NCI-H82 (cell line): ENCODE measurements around the gene GALNT2.
A peak's percentile ranks its signal among the peaks of the same experiment; 100 is the strongest.

Experiments used
- DNase-seq: peaks from one replicate; lab custom pipeline; 2025; lab: John Stamatoyannopoulos, UW

The GALNT2 gene

GRCh38 chr1:230186874-230187273 is 119.8 kb downstream of the GALNT2 start:
- no peak for DNase-seq

GRCh38 chr1:230187290-230187689 is 120.3 kb downstream of the GALNT2 start:
- DNase-seq, result no peak

- DNase-seq, result no peak
Measured at GRCh38 chr1:230188826-230189225, 121.8 kb downstream of the GALNT2 start.

GRCh38 chr1:230189341-230189740 is 122.3 kb downstream of the GALNT2 start:
- no peak for DNase-seq

GRCh38 chr1:230189824-230190223 is 122.8 kb downstream of the GALNT2 start:
- DNase-seq, result no peak

- no peak for DNase-seq
Measured at GRCh38 chr1:230191079-230191804, 124.2 kb downstream of the GALNT2 start.

- DNase-seq, result no peak
Measured at GRCh38 chr1:230191855-230192254, 124.8 kb downstream of the GALNT2 start.

- DNase-seq, result no peak
Measured at GRCh38 chr1:230194525-230194924, 127.5 kb downstream of the GALNT2 start.

GRCh38 chr1:230195199-230195598 is 128.2 kb downstream of the GALNT2 start:
- no peak for DNase-seq

GRCh38 chr1:230196077-230196476 is 129.0 kb downstream of the GALNT2 start:
- no peak for DNase-seq

GRCh38 chr1:230197644-230198567 is 130.9 kb downstream of the GALNT2 start:
- no peak for DNase-seq

- DNase-seq, result no peak
Measured at GRCh38 chr1:230199034-230199433, 132.0 kb downstream of the GALNT2 start.

- DNase-seq, result no peak
Measured at GRCh38 chr1:230199554-230199953, 132.5 kb downstream of the GALNT2 start.

- no peak for DNase-seq
Measured at GRCh38 chr1:230200276-230200675, 133.2 kb downstream of the GALNT2 start.

GRCh38 chr1:230201445-230201844 is 134.4 kb downstream of the GALNT2 start:
- no peak for DNase-seq

GRCh38 chr1:230204842-230205241 is 137.8 kb downstream of the GALNT2 start:
- no peak for DNase-seq

GRCh38 chr1:230205719-230206198 is 138.7 kb downstream of the GALNT2 start:
- DNase-seq, result no peak

GRCh38 chr1:230206207-230206606 is 139.2 kb downstream of the GALNT2 start:
- no peak for DNase-seq

- no peak for DNase-seq
Measured at GRCh38 chr1:230206976-230207375, 139.9 kb downstream of the GALNT2 start.

GRCh38 chr1:230207598-230207997 is 140.6 kb downstream of the GALNT2 start:
- DNase-seq, result no peak

- DNase-seq, result no peak
Measured at GRCh38 chr1:230208619-230209261, 141.7 kb downstream of the GALNT2 start.

GRCh38 chr1:230210326-230210980 is 143.4 kb downstream of the GALNT2 start:
- DNase-seq, result peak; percentile 30
